Gastrocnemius medialis (tissue), 4 donors: ENCODE data around the gene DZIP1. TPM values are rescaled to one million over a fixed set of nuclear protein-coding genes. Genes with fewer than 3 reads are reported as not detected.
"Not testable (repeated sequence)": the region's sequence is repeated elsewhere in the genome, so short reads cannot be mapped to it uniquely, and the experiment has no call there.

Experiments used
- ATAC-seq, 2 donors: fragments of 150-250 bp; one replicate each; pipeline ENCODE4 v1.9.1; 2016
- DNase-seq, 2 donors: peaks; one replicate each; pipeline ENCODE4 v3.0.0-alpha.2; 2019
- H3K27ac ChIP-seq, 4 donors: fragments of 200-600 bp; sonication (generic); 1 replicate in 1 of 4; 2 replicates in 3 of 4; pipeline ENCODE4 v1.5.1; 2016 to 2018; ENCODE audit warnings: mild to moderate bottlenecking in 2 of 4, moderate library complexity in 1 of 4
- H3K27me3 ChIP-seq, 3 donors: fragments of 200-600 bp; sonication (generic) in 2 of 3; 1 replicate in 1 of 3; 2 replicates in 2 of 3; pipeline versions ENCODE4 v1.5.1 to v1.6.0; 2016 to 2019; ENCODE audit warnings: mild to moderate bottlenecking in 1 of 3, moderate library complexity in 1 of 3
- H3K36me3 ChIP-seq, 2 donors: fragments of 200-600 bp; sonication (generic) in 1 of 2; one replicate each; pipeline ENCODE4 v1.5.1; 2017 to 2018
- H3K4me1 ChIP-seq, 2 donors: fragments of 200-600 bp; sonication (generic) in 1 of 2; one replicate each; pipeline ENCODE4 v1.5.1; 2016 to 2017; ENCODE audit warnings: mild to moderate bottlenecking in 2 of 2
- H3K4me3 ChIP-seq, 4 donors: fragments of 200-600 bp; sonication (generic) in 3 of 4; 1 replicate in 1 of 4; 2 replicates in 3 of 4; pipeline ENCODE4 v1.5.1; 2016 to 2019; ENCODE audit warnings: mild to moderate bottlenecking in 2 of 4
- H3K9me3 ChIP-seq, 3 donors: fragments of 200-600 bp; sonication (generic) in 2 of 3; 1 replicate in 1 of 3; 2 replicates in 2 of 3; pipeline ENCODE4 v1.5.1; 2016 to 2019
- POLR2A ChIP-seq, 2 donors: fragments of 450-650 bp; IDR thresholded peaks; one replicate each; pipeline ENCODE4 v1.6.1; 2017; ENCODE audit warnings: antibody characterized with exemption in 2 of 2, mild to moderate bottlenecking in 2 of 2, moderate library complexity in 2 of 2
- in situ Hi-C, 4 donors: fragments of 200-750 bp; cut with MboI; loops; one replicate each; pipeline versions ENCODE4 v1.15.0 to v1.8.0; 2017; ENCODE audit warnings: low sequenced_read_pairs in 4 of 4
- intact Hi-C: fragments of 100-400 bp; cut with DNase I; formaldehyde crosslinking; loops from one replicate; pipeline ENCODE4 v1.15.1; 2023; ENCODE audit warnings: low total_unique reads
- total RNA-seq, 4 donors: library from RNA; depleted of rRNA; stranded (reverse); fragments of >200 nt; gene quantifications; one replicate each; pipeline versions ENCODE4 v1.1.0 to v1.2.3, GENCODE V29; 2016
- TF ChIP-seq, protein P1 (sequence below), 5 experiments: fragments of 450-650 bp in 3 of 5; fragments of 200-600 bp in 2 of 5; sonication (generic) in 2 of 5; IDR thresholded peaks in 4 of 5; conservative IDR thresholded peaks in 1 of 5; 1 replicate in 4 of 5; 2 replicates in 1 of 5; pipeline ENCODE4 v1.5.1; 2016 to 2019; ENCODE audit warnings: antibody characterized with exemption in 5 of 5, mild to moderate bottlenecking in 3 of 5, moderate library complexity in 3 of 5

Gene DZIP1, protein sequence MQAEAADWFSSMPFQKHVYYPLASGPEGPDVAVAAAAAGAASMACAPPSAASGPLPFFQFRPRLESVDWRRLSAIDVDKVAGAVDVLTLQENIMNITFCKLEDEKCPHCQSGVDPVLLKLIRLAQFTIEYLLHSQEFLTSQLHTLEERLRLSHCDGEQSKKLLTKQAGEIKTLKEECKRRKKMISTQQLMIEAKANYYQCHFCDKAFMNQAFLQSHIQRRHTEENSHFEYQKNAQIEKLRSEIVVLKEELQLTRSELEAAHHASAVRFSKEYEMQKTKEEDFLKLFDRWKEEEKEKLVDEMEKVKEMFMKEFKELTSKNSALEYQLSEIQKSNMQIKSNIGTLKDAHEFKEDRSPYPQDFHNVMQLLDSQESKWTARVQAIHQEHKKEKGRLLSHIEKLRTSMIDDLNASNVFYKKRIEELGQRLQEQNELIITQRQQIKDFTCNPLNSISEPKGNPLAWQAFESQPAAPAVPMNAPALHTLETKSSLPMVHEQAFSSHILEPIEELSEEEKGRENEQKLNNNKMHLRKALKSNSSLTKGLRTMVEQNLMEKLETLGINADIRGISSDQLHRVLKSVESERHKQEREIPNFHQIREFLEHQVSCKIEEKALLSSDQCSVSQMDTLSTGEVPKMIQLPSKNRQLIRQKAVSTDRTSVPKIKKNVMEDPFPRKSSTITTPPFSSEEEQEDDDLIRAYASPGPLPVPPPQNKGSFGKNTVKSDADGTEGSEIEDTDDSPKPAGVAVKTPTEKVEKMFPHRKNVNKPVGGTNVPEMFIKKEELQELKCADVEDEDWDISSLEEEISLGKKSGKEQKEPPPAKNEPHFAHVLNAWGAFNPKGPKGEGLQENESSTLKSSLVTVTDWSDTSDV
- total RNA-seq: 1 to 10 TPM in 3 of 4 donors, under 1 TPM in 1; 0.22 to 5.6 (median 2.2) TPM

DNA sequence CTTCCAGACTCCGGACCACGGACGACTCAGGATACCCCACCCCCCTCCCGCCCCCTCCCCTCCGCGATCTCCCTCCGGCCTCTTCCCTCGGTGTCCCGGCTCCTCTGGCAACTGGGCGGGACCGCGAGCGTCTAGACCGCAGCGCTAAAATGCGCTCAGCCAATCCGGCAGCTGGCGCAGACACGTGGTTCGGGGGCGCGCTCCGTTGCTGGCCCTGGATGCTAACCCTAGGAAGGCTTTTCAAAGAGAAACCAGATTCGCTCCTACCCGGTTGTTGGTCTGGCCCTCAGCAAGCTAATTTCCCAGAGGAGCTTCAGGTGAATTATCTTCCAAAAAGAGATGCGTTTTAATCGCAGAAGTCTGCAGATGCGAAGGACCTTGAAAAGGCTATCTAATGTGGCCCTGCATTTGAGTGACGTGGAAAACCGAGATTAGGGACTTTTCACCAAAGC is at the start of gene DZIP1:
DZIP1 (minus strand) TSS at position 106 of the 452 bp plus-strand sequence. CDS start 2,677 bp downstream, outside the sequence.
- no peaks in the 10 kb centered on the region for H3K9me3 ChIP-seq
- peaks cover 4 to 6% of the 10 kb centered on the region in 2 donors for H3K4me1 ChIP-seq
- H3K27ac ChIP-seq: peak within 1 kb of the TSS; percentile 43 to 58 (median 50)
- TF ChIP-seq, protein P1, sequence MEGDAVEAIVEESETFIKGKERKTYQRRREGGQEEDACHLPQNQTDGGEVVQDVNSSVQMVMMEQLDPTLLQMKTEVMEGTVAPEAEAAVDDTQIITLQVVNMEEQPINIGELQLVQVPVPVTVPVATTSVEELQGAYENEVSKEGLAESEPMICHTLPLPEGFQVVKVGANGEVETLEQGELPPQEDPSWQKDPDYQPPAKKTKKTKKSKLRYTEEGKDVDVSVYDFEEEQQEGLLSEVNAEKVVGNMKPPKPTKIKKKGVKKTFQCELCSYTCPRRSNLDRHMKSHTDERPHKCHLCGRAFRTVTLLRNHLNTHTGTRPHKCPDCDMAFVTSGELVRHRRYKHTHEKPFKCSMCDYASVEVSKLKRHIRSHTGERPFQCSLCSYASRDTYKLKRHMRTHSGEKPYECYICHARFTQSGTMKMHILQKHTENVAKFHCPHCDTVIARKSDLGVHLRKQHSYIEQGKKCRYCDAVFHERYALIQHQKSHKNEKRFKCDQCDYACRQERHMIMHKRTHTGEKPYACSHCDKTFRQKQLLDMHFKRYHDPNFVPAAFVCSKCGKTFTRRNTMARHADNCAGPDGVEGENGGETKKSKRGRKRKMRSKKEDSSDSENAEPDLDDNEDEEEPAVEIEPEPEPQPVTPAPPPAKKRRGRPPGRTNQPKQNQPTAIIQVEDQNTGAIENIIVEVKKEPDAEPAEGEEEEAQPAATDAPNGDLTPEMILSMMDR (IDR thresholded peaks at IDR 0.05 in 4 of 5, conservative IDR thresholded peaks at IDR 0.05 in 1 of 5): no peak
- TF ChIP-seq POLR2A (IDR thresholded peaks at IDR 0.05): peak in 1 of 2 donors; percentile 37
- peak; percentile 60 to 75 for ATAC-seq
- H3K36me3 ChIP-seq: no peaks in the 10 kb centered on the region
- H3K4me3 ChIP-seq: peak within 1 kb of the TSS; percentile 54 to 70 (median 64)
- peaks cover 0 to 2% (median 0%) of the 10 kb centered on the region in 3 donors for H3K27me3 ChIP-seq
- in situ Hi-C loops: no loop called here
- DNase-seq: peak; percentile 28 to 32
- intact Hi-C loops: no loop called here

DNA sequence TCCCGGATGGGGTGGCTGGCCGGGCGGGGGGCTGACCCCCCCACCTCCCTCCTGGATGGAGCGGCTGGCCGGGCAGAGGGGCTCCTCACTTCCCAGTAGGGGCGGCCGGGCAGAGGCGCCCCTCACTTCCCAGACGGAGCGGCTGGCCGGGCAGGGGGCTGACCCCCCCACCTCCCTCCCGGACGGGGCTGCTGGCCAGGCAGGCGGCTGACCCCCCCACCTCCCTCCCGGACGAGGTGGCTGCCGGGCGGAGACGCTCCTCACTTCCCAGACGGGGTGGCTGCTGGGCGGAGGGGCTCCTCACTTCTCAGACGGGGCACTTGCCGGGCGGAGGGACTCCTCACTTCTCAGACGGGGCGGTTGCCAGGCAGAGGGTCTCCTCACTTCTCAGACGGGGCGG is 46.5 kb upstream of the DZIP1 start:
- H3K27me3 ChIP-seq, H3K27ac ChIP-seq, DNase-seq, in situ Hi-C loops, H3K9me3 ChIP-seq, H3K4me1 ChIP-seq, H3K36me3 ChIP-seq, intact Hi-C loops, H3K4me3 ChIP-seq, ATAC-seq: not testable (repeated sequence)

DNA sequence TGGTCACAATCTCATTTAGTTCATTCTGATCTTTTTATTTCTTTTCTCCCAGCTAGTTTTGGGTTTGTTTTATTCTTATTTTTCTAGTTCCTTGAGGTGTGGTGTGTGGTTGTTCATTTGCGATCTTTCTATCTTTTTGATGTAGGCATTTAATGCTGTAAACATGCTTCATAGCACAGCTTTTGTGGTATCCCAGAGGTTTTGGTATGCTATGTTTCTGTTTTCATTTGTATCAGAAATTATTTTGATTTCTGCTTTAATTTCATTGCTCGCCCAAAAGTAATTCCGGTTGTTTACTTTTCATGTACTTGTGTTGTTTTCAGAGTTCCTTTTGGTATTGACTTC is 45.0 kb upstream of the DZIP1 start:
- Histone ChIP-seq H3K9me3 (no peaks in the 10 kb centered on the region), H3K27ac (no peak overlapping the region), H3K4me1 (peaks cover 15 to 23% of the 10 kb centered on the region in 2 donors), H3K27me3 (no peaks in the 10 kb centered on the region), H3K36me3 (no peaks in the 10 kb centered on the region), H3K4me3 (no peak overlapping the region)
- intact Hi-C loops (no loop called here), in situ Hi-C loops (no loop called here)
- no peak for DNase-seq
- no peak for ATAC-seq
- TF ChIP-seq POLR2A (IDR thresholded peaks at IDR 0.05): no peak
- TF ChIP-seq, protein P1 (IDR thresholded peaks at IDR 0.05 in 4 of 5, conservative IDR thresholded peaks at IDR 0.05 in 1 of 5): no peak

DNA sequence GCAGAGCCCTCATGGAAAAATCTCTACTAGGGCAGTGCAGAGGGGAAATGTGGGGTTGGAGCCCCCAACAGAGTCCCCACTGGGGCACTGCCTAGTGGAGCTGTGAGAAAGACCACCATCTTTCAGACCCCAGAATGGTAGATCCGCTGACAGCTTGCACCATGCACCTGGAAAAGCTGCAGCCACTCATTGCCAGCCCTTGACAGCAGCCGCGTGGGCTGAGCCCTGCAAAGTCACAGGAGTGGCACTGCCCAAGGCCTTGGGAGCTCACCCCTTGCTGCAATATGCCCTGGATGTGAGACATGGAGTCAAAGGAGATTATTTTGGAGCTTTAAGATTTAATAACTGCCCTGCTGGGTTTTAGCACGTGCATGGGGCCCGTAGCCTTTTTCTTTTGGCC is 40.5 kb upstream of the DZIP1 start:
- H3K4me3 ChIP-seq, H3K9me3 ChIP-seq, H3K27me3 ChIP-seq, intact Hi-C loops, DNase-seq, ATAC-seq, H3K27ac ChIP-seq, H3K36me3 ChIP-seq, in situ Hi-C loops: not testable (repeated sequence)
- H3K4me1 ChIP-seq: peaks cover 54 to 55% of the 10 kb centered on the region in 2 donors

DNA sequence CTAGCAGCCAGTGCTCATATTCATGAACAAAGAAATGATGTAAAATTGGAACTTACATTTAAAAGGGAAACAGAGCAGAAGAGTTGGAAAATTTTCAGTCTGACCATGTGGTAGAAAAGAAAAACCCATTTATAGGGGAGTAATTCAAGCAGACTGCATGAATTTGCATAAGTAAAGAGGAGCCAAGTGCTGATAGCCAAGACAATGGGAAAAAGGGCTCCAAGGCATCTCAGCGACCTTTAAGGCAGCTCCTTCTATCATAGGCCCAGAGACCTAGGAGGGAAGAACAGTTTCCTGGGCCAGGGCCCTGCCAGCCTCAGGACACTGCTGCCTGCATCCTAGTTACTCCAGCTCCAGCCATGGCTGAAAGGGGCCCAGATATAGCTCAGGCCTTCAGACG is 39.9 kb upstream of the DZIP1 start:
- H3K36me3 ChIP-seq: no peaks in the 10 kb centered on the region
- in situ Hi-C loops (no loop called here), intact Hi-C loops (no loop called here)
- no peaks in the 10 kb centered on the region for H3K9me3 ChIP-seq
- DNase-seq (no peak), ATAC-seq (no peak)
- H3K27me3 ChIP-seq: no peaks in the 10 kb centered on the region
- peaks cover 57 to 60% of the 10 kb centered on the region in 2 donors for H3K4me1 ChIP-seq
- no peak overlapping the region for H3K27ac ChIP-seq
- no peak overlapping the region for H3K4me3 ChIP-seq
- no peak for TF ChIP-seq POLR2A (IDR thresholded peaks at IDR 0.05)

DNA sequence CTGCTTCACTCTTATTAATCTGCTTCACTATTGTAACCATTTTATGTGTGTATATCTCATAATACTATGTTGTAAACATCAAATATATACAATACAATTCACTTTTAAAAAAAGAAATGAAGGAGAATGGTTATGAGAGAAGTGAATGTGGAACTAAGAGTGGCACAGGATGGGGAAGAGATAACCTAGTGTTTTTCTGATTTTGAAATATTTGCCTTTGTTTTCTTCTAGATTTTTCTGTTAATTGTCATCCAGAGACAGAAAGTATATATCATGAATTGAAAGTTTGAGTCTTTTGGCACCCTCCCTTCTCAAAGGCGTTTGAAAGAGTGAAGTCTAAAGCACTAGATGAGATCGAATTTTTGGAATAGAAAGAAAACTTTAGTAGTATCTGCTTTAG is 35.2 kb upstream of the DZIP1 start:
- H3K4me1 ChIP-seq: peaks cover 64 to 69% of the 10 kb centered on the region in 2 donors
- peak overlapping the region; percentile 98 to 99 (median 98) for H3K27ac ChIP-seq
- intact Hi-C loops (loop anchor here (5.0 kb wide), 4 partner anchors 73 to 1753 kb away; partner anchors contain the start of gene RAP2A), in situ Hi-C loops (no loop called here)
- no peaks in the 10 kb centered on the region for H3K27me3 ChIP-seq
- no peak for ATAC-seq
- H3K4me3 ChIP-seq: no peak overlapping the region
- DNase-seq: no peak
- TF ChIP-seq POLR2A (IDR thresholded peaks at IDR 0.05): no peak
- TF ChIP-seq, protein P1 (IDR thresholded peaks at IDR 0.05 in 4 of 5, conservative IDR thresholded peaks at IDR 0.05 in 1 of 5): no peak
- no peaks in the 10 kb centered on the region for H3K9me3 ChIP-seq
- H3K36me3 ChIP-seq: no peaks in the 10 kb centered on the region
